H1 (cell line): Measurements from ENCODE around the gene SERPINB5. TPM values are rescaled to one million over a fixed set of nuclear protein-coding genes. Genes with fewer than 3 reads are reported as not detected.

ENCODE experiments used
- MAFK ChIP-seq: IDR thresholded peaks from 2 replicates; pipeline ENCODE4 v1.6.1; 2012; ENCODE audit warnings: low read depth, mild to moderate bottlenecking, improper control_type of control experiment, low read length
- RAD21 ChIP-seq, 2 experiments: IDR thresholded peaks in 1 of 2; conservative IDR thresholded peaks in 1 of 2; 2 replicates each; pipeline ENCODE4 v1.6.1; 2011; ENCODE audit warnings: low read depth in 2 of 2, low read length in 2 of 2, improper control_type of control experiment in 1 of 2, inconsistent platforms in 1 of 2, mild to moderate bottlenecking in 1 of 2, moderate library complexity in 1 of 2
- TAF1 ChIP-seq: IDR thresholded peaks from 2 replicates; pipeline ENCODE4 v1.6.1; 2011; ENCODE audit warnings: mild to moderate bottlenecking, low read depth, low read length
- TEAD4 ChIP-seq: IDR thresholded peaks from 2 replicates; pipeline ENCODE4 v1.6.1; 2012; ENCODE audit warnings: low read depth, low read length, inconsistent platforms, mixed read lengths
- polyA plus RNA-seq, 7 experiments: library from polyadenylated mRNA; depleted of rRNA in 3 of 7; stranded (reverse) in 5 of 7; unstranded in 2 of 7; fragments of >200 nt in 5 of 7; fragments of 200-250 nt in 2 of 7; gene quantifications; 1 replicate in 5 of 7; 2 replicates in 1 of 7; 4 replicates in 1 of 7; pipeline versions ENCODE4 v1.2.1 to v1.2.3, GENCODE V29; 2011 to 2013; ENCODE audit warnings: missing spikeins in 2 of 7, mixed read lengths in 2 of 7
- total RNA-seq: library from RNA; stranded (reverse); fragmentation: NEBNext Ultra II Directional; extraction: Animal tissue kit (Norgen Biotek cat#: 25700); gene quantifications from 2 replicates; pipeline ENCODE4 v1.2.1, GENCODE V29; 2021
- TF ChIP-seq, protein P1 (sequence below): fragments of 300-600 bp; sonication (generic); IDR thresholded peaks from 2 replicates; pipeline ENCODE4 v1.7.1; 2012; ENCODE audit warnings: low read length, moderate library complexity, mild to moderate bottlenecking, inconsistent platforms; ENCODE audit not compliant: insufficient replicate concordance

Gene SERPINB5
- total and polyA plus RNA-seq, 2 of the 8 experiments (the other 6 are each of a cell fraction or from before 2014, with no cell fraction given), result 0.03 TPM; not detected in 1

DNA sequence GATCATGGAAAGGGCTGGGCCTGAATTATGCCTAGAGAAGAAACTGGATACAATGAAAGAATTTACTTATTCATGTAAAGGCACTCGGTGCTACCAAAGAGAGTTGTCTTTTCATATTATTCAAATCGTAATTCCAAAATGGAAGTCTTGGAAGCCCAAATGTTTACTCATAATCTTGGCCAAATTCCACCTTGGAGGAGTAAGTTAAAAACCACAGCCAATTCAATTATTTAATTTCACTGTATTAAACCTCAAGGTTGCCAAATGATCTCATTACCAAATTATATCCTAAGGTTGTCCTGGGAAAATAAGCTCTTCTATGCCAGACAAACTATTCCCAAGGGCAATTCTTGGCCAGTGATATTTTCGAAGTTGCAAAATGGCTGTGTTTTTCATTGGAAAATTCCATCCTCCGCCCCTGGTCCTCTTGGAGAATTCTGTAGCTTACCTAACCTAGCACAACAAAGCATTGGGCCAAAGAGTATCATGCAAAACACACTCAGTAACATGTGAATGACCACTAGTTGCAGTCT is 43.4 kb upstream of the SERPINB5 start (continued):
- TF ChIP-seq, protein P1, sequence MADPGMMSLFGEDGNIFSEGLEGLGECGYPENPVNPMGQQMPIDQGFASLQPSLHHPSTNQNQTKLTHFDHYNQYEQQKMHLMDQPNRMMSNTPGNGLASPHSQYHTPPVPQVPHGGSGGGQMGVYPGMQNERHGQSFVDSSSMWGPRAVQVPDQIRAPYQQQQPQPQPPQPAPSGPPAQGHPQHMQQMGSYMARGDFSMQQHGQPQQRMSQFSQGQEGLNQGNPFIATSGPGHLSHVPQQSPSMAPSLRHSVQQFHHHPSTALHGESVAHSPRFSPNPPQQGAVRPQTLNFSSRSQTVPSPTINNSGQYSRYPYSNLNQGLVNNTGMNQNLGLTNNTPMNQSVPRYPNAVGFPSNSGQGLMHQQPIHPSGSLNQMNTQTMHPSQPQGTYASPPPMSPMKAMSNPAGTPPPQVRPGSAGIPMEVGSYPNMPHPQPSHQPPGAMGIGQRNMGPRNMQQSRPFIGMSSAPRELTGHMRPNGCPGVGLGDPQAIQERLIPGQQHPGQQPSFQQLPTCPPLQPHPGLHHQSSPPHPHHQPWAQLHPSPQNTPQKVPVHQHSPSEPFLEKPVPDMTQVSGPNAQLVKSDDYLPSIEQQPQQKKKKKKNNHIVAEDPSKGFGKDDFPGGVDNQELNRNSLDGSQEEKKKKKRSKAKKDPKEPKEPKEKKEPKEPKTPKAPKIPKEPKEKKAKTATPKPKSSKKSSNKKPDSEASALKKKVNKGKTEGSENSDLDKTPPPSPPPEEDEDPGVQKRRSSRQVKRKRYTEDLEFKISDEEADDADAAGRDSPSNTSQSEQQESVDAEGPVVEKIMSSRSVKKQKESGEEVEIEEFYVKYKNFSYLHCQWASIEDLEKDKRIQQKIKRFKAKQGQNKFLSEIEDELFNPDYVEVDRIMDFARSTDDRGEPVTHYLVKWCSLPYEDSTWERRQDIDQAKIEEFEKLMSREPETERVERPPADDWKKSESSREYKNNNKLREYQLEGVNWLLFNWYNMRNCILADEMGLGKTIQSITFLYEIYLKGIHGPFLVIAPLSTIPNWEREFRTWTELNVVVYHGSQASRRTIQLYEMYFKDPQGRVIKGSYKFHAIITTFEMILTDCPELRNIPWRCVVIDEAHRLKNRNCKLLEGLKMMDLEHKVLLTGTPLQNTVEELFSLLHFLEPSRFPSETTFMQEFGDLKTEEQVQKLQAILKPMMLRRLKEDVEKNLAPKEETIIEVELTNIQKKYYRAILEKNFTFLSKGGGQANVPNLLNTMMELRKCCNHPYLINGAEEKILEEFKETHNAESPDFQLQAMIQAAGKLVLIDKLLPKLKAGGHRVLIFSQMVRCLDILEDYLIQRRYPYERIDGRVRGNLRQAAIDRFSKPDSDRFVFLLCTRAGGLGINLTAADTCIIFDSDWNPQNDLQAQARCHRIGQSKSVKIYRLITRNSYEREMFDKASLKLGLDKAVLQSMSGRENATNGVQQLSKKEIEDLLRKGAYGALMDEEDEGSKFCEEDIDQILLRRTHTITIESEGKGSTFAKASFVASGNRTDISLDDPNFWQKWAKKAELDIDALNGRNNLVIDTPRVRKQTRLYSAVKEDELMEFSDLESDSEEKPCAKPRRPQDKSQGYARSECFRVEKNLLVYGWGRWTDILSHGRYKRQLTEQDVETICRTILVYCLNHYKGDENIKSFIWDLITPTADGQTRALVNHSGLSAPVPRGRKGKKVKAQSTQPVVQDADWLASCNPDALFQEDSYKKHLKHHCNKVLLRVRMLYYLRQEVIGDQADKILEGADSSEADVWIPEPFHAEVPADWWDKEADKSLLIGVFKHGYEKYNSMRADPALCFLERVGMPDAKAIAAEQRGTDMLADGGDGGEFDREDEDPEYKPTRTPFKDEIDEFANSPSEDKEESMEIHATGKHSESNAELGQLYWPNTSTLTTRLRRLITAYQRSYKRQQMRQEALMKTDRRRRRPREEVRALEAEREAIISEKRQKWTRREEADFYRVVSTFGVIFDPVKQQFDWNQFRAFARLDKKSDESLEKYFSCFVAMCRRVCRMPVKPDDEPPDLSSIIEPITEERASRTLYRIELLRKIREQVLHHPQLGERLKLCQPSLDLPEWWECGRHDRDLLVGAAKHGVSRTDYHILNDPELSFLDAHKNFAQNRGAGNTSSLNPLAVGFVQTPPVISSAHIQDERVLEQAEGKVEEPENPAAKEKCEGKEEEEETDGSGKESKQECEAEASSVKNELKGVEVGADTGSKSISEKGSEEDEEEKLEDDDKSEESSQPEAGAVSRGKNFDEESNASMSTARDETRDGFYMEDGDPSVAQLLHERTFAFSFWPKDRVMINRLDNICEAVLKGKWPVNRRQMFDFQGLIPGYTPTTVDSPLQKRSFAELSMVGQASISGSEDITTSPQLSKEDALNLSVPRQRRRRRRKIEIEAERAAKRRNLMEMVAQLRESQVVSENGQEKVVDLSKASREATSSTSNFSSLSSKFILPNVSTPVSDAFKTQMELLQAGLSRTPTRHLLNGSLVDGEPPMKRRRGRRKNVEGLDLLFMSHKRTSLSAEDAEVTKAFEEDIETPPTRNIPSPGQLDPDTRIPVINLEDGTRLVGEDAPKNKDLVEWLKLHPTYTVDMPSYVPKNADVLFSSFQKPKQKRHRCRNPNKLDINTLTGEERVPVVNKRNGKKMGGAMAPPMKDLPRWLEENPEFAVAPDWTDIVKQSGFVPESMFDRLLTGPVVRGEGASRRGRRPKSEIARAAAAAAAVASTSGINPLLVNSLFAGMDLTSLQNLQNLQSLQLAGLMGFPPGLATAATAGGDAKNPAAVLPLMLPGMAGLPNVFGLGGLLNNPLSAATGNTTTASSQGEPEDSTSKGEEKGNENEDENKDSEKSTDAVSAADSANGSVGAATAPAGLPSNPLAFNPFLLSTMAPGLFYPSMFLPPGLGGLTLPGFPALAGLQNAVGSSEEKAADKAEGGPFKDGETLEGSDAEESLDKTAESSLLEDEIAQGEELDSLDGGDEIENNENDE, result no peak
- TF ChIP-seq RAD21 (IDR thresholded peaks at IDR 0.05 in 1 of 2, conservative IDR thresholded peaks at IDR 0.05 in 1 of 2; ENCODE audit: low read depth in 2 of 2, low read length in 2 of 2), result no peak
- no peak for TF ChIP-seq MAFK
- no peak for TF ChIP-seq TEAD4
- no peak for TF ChIP-seq TAF1
